ENCODE data around the gene ALCAM. TPM values are rescaled to one million over a fixed set of nuclear protein-coding genes. Genes with fewer than 3 reads are reported as not detected.

Gene ALCAM
- total RNA-seq, 2 experiments from 2014 or later, result 11.4 to 20.6 TPM

DNA sequence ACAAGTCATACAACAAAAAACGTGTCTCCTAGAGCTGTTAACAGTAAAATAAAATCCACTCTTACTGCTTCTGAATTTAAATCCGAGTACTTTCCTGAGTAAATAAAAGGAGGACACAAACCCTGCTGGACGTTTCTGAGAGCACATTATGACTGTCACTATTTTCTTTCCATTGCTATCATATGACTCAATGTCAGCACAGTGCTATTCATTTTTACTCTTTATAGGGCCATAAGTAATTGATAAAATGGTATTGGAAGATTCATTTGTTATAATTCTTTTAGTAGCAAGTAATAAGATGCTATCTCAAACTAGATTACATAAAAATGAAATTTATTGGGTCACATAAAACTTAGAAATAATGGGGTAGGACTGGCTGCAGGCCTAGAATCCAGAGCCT lies 68.6 kb downstream of the ALCAM start:
- no peaks in the 10 kb centered on the region for H3K27me3 Mint-ChIP-seq
- H3K9me3 Mint-ChIP-seq (ENCODE audit: low read depth), result peaks cover 1% of the 10 kb centered on the region
- no peak overlapping the region for H3K4me3 Mint-ChIP-seq
- H3K36me3 Mint-ChIP-seq, result no peaks in the 10 kb centered on the region
- ATAC-seq (no peak), DNase-seq (no peak)
- no peaks in the 10 kb centered on the region for H3K4me1 Mint-ChIP-seq
- H3K27ac Mint-ChIP-seq, result no peak overlapping the region
- CTCF ChIA-PET, result no interaction called here

DNA sequence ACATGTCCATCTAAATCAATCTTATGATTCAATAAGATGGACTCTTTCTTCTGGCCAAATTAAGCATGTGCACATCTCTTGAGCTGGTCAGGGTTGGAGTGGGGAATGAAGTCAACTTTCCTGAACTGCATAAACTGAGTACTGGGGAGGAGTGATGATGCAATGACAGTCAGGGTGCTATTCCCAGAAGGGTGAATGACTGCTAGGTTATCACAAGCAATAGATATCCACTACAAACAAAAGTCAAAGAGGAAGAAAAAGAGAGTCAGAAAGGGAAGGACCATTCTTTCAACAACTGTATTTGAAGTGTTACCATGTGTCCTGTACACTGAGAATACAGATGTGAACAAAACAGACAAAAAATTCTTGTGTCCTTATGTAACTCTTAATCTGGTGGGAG lies 70.0 kb downstream of the ALCAM start:
- no peaks in the 10 kb centered on the region for H3K4me1 Mint-ChIP-seq
- no peak for ATAC-seq
- no peak for DNase-seq
- H3K9me3 Mint-ChIP-seq (ENCODE audit: low read depth), result peaks cover 1% of the 10 kb centered on the region
- no peaks in the 10 kb centered on the region for H3K27me3 Mint-ChIP-seq
- no peak overlapping the region for H3K27ac Mint-ChIP-seq
- CTCF ChIA-PET, result no interaction called here
- H3K4me3 Mint-ChIP-seq, result no peak overlapping the region
- H3K36me3 Mint-ChIP-seq, result no peaks in the 10 kb centered on the region

- Mint-ChIP-seq H3K36me3 (no peaks in the 10 kb centered on the region), H3K27me3 (no peaks in the 10 kb centered on the region), H3K27ac (no peak overlapping the region), H3K9me3 (ENCODE audit: low read depth) (peaks cover 1% of the 10 kb centered on the region), H3K4me1 (no peaks in the 10 kb centered on the region), H3K4me3 (no peak overlapping the region)
- ATAC-seq (no peak), DNase-seq (no peak)
- CTCF ChIA-PET, result interaction anchor here (0.9 kb wide), 1 partner anchor 25 kb away, joined by 3 read pairs; no protein-coding TSS in a partner anchor
Observed at GRCh38 chr3:105440113-105440512, 73.4 kb downstream of the ALCAM start.

DNA sequence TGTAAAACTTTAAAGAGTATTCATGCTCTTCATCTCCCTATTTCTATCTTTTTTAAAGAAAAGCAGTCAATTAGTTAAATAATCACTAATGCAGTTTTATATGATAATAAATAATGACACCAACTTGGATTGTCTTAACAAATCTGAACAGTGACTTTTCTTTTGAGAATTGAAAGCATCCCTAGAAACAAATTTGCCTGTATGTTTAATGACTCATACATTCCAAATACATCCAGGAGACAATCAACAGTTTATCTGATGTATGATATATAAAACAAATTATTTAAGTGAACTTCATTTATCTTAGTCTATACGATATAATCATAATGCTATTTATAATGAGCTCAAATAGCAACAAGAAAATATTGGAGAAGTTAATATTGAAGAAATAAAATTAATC lies 78.0 kb downstream of the ALCAM start:
- Mint-ChIP-seq H3K9me3 (ENCODE audit: low read depth) (no peaks in the 10 kb centered on the region), H3K4me1 (no peaks in the 10 kb centered on the region), H3K27ac (no peak overlapping the region), H3K4me3 (no peak overlapping the region), H3K36me3 (no peaks in the 10 kb centered on the region), H3K27me3 (no peaks in the 10 kb centered on the region)
- DNase-seq, result no peak
- CTCF ChIA-PET, result no interaction called here
- ATAC-seq, result no peak

DNA sequence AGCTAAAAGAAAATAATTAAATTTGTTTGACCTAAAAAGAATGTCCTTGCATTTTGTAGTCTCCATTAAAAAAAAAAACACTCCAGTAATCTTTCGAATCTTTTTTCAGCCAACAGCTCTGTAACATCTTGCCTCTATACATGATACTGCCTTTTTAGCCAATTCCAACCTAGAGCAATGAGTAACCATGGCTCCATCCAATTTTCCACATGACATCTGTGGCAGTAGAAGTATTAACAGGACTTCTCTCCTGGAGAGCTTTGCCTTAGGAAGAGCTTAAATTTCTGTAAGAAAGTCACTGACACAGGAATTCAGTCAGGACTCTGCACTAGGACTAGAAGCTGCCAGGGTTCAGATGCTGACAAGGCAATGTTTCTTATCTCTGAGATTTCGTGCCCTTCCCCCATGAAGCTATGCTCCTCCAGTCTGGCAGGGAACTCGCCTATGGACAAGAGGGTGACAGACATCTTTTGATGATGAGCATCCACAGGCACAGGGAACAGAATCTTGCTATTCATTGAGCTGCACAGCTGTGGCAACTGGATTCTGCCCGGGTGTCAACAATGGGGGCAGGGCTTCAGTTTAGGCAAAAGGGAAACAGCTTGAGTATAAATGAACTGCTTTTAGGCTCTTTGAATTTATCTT lies 81.8 kb downstream of the ALCAM start:
- no peak for ATAC-seq
- no peaks in the 10 kb centered on the region for H3K36me3 Mint-ChIP-seq
- no peaks in the 10 kb centered on the region for H3K9me3 Mint-ChIP-seq (ENCODE audit: low read depth)
- no peaks in the 10 kb centered on the region for H3K4me1 Mint-ChIP-seq
- no peaks in the 10 kb centered on the region for H3K27me3 Mint-ChIP-seq
- CTCF ChIA-PET, result no interaction called here
- no peak overlapping the region for H3K27ac Mint-ChIP-seq
- no peak overlapping the region for H3K4me3 Mint-ChIP-seq
- DNase-seq, result no peak

DNA sequence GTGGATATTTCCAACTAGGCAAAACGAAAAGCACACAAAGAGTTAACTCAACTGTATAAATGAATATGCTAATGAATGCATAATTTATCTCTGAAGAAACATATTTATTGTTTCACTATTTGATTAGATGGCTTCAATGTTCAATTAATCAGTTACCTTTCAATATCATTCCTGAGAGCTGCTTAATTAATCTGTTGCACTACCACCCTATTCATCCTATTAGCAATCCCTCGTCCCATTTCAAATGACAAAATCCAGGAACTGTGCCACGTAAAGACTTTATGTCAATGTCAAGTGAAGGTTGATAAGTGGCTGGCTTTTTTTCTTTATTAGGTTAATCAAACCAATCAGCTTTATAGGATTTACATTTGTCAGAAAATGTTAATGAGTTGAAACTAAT lies 82.7 kb downstream of the ALCAM start:
- H3K4me3 Mint-ChIP-seq, result no peak overlapping the region
- H3K36me3 Mint-ChIP-seq, result no peaks in the 10 kb centered on the region
- H3K27me3 Mint-ChIP-seq, result no peaks in the 10 kb centered on the region

DNA sequence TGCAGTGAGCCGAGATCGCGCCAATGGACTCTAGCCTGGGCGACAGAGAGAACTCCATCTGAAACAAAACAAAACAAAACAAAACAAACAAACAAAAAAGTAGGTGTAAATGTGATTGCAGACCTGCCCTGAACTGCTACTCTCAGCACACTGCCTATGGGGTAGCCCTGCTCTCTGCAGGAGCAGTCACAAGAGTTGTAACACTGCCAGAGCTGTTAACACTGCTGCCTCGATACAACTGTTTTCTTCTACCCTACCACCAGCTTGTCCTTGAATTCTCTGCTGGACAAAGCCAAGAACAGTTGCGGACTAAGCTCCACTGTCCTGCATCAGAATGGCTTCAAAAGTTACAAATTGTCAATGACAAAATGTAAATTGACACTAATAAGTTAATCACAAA lies 89.3 kb downstream of the ALCAM start:
- no peaks in the 10 kb centered on the region for H3K9me3 Mint-ChIP-seq (ENCODE audit: low read depth)
- CTCF ChIA-PET, result no interaction called here
- ATAC-seq (no peak), DNase-seq (no peak)
- H3K36me3 Mint-ChIP-seq, result no peaks in the 10 kb centered on the region
- H3K4me1 Mint-ChIP-seq, result no peaks in the 10 kb centered on the region
- no peaks in the 10 kb centered on the region for H3K27me3 Mint-ChIP-seq
- H3K27ac Mint-ChIP-seq, result no peak overlapping the region
- no peak overlapping the region for H3K4me3 Mint-ChIP-seq

More for the DNA sequence above, 82.7 kb downstream of the ALCAM start:
- ATAC-seq (no peak), DNase-seq (no peak)
- Mint-ChIP-seq H3K27ac (no peak overlapping the region), H3K4me1 (no peaks in the 10 kb centered on the region), H3K9me3 (ENCODE audit: low read depth) (no peaks in the 10 kb centered on the region)
- CTCF ChIA-PET, result no interaction called here

DNA sequence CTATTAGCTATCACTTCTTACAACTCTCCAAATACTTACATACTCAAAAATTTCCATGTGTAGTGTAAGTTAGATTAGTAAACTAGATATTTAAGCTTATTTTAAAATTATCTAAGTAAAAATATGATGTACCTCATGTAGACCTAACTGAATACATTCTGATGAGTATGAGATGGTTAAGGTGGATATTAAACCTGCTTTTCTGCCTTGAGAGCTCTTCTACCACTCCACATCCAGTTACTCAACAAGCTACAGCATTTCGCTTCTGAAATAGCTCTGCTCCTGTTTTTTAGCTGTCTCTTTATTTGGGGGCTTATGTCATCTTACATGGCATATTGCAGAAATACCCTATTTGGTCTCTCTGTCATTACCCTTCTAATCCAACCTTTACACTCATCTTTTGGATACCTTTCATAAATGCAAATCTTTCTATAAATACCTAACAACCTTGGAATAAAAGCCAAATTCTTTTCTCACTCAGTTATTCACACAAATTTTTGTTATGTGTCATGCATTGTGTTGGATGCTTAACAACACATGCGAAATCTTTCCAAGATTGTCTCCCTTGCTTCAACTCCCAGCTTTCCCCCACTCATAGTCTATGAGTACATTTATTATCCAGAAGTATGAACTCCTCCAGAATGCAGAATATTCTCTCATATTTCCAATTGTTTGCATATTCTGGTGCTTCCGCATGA lies 92.0 kb downstream of the ALCAM start:
- H3K4me1 Mint-ChIP-seq, result no peaks in the 10 kb centered on the region
- H3K4me3 Mint-ChIP-seq, result no peak overlapping the region
- no peaks in the 10 kb centered on the region for H3K27me3 Mint-ChIP-seq
- no peaks in the 10 kb centered on the region for H3K36me3 Mint-ChIP-seq
- no peak for DNase-seq
- CTCF ChIA-PET, result no interaction called here
- no peak for ATAC-seq
- H3K9me3 Mint-ChIP-seq (ENCODE audit: low read depth), result no peaks in the 10 kb centered on the region
- H3K27ac Mint-ChIP-seq, result no peak overlapping the region

- Mint-ChIP-seq H3K36me3 (no peaks in the 10 kb centered on the region), H3K4me1 (no peaks in the 10 kb centered on the region), H3K9me3 (ENCODE audit: low read depth) (no peaks in the 10 kb centered on the region), H3K4me3 (no peak overlapping the region), H3K27ac (no peak overlapping the region), H3K27me3 (no peaks in the 10 kb centered on the region)
- CTCF ChIA-PET, result no interaction called here
- DNase-seq (no peak), ATAC-seq (no peak)
Observed at GRCh38 chr3:105459566-105460290, 93.0 kb downstream of the ALCAM start.

- H3K4me3 Mint-ChIP-seq, result no peak overlapping the region
- H3K4me1 Mint-ChIP-seq, result no peaks in the 10 kb centered on the region
- H3K27ac Mint-ChIP-seq, result no peak overlapping the region
- DNase-seq, result no peak
- no peak for ATAC-seq
- no peaks in the 10 kb centered on the region for H3K36me3 Mint-ChIP-seq
- no peaks in the 10 kb centered on the region for H3K27me3 Mint-ChIP-seq
- CTCF ChIA-PET, result no interaction called here
- H3K9me3 Mint-ChIP-seq (ENCODE audit: low read depth), result no peaks in the 10 kb centered on the region
Observed at GRCh38 chr3:105463620-105464019, 96.9 kb downstream of the ALCAM start.

DNA sequence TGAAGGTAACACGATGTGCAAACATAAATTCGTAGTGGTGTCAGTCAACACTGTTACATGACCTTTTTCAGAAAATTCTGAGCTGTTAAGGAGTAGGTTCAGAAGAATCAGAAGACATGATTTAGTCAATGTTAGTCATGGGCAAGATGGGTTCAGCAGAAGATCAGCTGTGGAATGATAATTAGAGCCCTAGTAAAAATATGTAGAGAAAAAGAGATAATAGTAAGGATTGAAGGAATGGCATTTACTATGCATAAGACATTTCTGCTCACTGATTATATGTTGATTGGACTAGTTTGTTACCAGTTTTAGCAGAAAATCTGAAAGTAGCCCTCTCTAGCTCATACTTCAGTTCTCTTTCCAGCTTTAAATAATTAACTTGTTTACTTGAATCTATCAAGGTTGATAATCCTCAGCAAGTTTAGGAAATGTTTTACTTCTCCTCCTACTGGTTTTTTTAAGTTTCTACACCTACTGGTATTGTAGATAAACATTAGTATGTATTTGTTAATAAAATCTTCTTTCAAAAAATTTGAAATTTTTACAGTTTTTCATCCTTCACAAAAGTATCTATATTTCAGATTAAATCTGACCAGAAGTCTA lies 98.6 kb downstream of the ALCAM start:
- Mint-ChIP-seq H3K36me3 (no peaks in the 10 kb centered on the region), H3K4me3 (no peak overlapping the region), H3K9me3 (ENCODE audit: low read depth) (no peaks in the 10 kb centered on the region), H3K4me1 (no peaks in the 10 kb centered on the region), H3K27ac (no peak overlapping the region), H3K27me3 (no peaks in the 10 kb centered on the region)
- CTCF ChIA-PET, result no interaction called here
- DNase-seq (no peak), ATAC-seq (no peak)

GRCh38 chr3:105466072-105466471 lies 99.4 kb downstream of the ALCAM start:
- DNase-seq (no peak), ATAC-seq (no peak)
- Mint-ChIP-seq H3K27me3 (no peaks in the 10 kb centered on the region), H3K36me3 (no peaks in the 10 kb centered on the region), H3K9me3 (ENCODE audit: low read depth) (no peaks in the 10 kb centered on the region), H3K4me3 (no peak overlapping the region), H3K27ac (no peak overlapping the region), H3K4me1 (no peaks in the 10 kb centered on the region)
- CTCF ChIA-PET, result no interaction called here

GRCh38 chr3:105466495-105467404 lies 100.0 kb downstream of the ALCAM start:
- DNase-seq (no peak), ATAC-seq (no peak)
- CTCF ChIA-PET, result no interaction called here
- Mint-ChIP-seq H3K36me3 (no peaks in the 10 kb centered on the region), H3K27ac (no peak overlapping the region), H3K9me3 (ENCODE audit: low read depth) (no peaks in the 10 kb centered on the region), H3K27me3 (no peaks in the 10 kb centered on the region), H3K4me3 (no peak overlapping the region), H3K4me1 (no peaks in the 10 kb centered on the region)

Measured in activated CD8-positive, alpha-beta memory T cell treated with anti-CD3 and anti-CD28 coated beads, Interleukin-2, amount 10 ng/mL, durations not matched to agents 7 days and 5 days (primary cell).